ENCODE measurements around the gene RPL28. TPM values are rescaled to one million over a fixed set of nuclear protein-coding genes. Genes with fewer than 3 reads are reported as not detected.
A peak's percentile ranks its signal among the peaks of the same experiment; 100 is the strongest.
"Not testable (repeated sequence)": the region's sequence is repeated elsewhere in the genome, so short reads cannot be mapped to it uniquely, and the experiment has no call there.

RPL28 gene
- total RNA-seq, 2 donors from 2014 or later, result 1,672 to 1,902 TPM

DNA sequence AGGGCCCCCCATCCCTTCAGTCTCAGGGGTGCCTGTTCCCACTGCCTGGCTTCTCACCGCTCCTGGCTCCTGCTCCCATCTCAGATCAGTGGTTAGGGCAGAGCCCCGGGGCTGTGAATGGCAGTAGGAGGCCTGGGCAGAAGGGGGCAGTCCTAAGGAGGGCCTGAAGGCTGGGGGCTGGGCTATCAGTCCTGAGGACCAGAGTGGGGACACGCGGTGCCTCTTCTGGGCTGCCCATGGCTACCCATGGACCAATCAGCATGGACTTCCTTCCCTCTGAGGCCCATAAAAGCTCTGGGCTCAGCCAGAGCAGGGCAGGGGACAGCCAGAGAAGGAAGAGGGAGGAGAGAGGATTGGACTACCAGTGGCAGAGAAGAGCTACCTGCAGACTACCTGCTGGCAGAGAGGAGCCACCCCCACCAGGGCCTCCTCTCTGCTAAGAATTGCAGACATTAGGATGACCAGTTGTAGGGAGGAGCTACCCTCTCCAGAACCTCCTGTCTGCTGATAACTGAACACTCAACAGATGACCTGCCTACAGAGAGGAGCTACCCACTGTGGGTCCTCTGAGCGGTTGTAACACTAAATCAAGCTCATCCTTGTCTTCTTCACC lies 34.0 kb downstream of the RPL28 start:
- no peaks in the 10 kb centered on the region for H3K4me1 ChIP-seq (ENCODE audit: control insufficient read depth, insufficient read depth, low read length)
- 74% methylated on average over 5 of the region's 5 CpGs; no CpG with 5 or more reads in 1 of the 2 experiments for WGBS, 2 experiments (ENCODE audit: insufficient coverage in 1 of 2, insufficient read length in 1 of 2)
- no peak overlapping the region for H3K4me3 ChIP-seq (ENCODE audit: low read length)
- Mint-ChIP-seq H3K4me3 (no peak overlapping the region), H3K9me3 (peaks cover 11% of the 10 kb centered on the region), H3K27ac (no peak overlapping the region), H3K4me1 (no peaks in the 10 kb centered on the region), H3K36me3 (ENCODE audit: low read depth) (no peaks in the 10 kb centered on the region), H3K27me3 (ENCODE audit: insufficient read depth) (peaks cover 43% of the 10 kb centered on the region)
- peak; percentile 38 for DNase-seq
- no peaks in the 10 kb centered on the region for H3K9me3 ChIP-seq (ENCODE audit: control insufficient read depth, low read length)
- peaks cover 4% of the 10 kb centered on the region for H3K27me3 ChIP-seq (ENCODE audit: control insufficient read depth, insufficient read depth, low read length, poor library complexity, severe bottlenecking)
- no peaks in the 10 kb centered on the region for H3K36me3 ChIP-seq (ENCODE audit: control insufficient read depth, insufficient read depth, low read length)
- no peak overlapping the region for H3K9ac ChIP-seq (ENCODE audit: extremely low read depth, low read length, poor library complexity, severe bottlenecking)
- no peak overlapping the region for H3K27ac ChIP-seq (ENCODE audit: low read depth, low read length)
- TF ChIP-seq, protein P1, sequence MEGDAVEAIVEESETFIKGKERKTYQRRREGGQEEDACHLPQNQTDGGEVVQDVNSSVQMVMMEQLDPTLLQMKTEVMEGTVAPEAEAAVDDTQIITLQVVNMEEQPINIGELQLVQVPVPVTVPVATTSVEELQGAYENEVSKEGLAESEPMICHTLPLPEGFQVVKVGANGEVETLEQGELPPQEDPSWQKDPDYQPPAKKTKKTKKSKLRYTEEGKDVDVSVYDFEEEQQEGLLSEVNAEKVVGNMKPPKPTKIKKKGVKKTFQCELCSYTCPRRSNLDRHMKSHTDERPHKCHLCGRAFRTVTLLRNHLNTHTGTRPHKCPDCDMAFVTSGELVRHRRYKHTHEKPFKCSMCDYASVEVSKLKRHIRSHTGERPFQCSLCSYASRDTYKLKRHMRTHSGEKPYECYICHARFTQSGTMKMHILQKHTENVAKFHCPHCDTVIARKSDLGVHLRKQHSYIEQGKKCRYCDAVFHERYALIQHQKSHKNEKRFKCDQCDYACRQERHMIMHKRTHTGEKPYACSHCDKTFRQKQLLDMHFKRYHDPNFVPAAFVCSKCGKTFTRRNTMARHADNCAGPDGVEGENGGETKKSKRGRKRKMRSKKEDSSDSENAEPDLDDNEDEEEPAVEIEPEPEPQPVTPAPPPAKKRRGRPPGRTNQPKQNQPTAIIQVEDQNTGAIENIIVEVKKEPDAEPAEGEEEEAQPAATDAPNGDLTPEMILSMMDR (conservative IDR thresholded peaks at IDR 0.05), result no peak

DNA sequence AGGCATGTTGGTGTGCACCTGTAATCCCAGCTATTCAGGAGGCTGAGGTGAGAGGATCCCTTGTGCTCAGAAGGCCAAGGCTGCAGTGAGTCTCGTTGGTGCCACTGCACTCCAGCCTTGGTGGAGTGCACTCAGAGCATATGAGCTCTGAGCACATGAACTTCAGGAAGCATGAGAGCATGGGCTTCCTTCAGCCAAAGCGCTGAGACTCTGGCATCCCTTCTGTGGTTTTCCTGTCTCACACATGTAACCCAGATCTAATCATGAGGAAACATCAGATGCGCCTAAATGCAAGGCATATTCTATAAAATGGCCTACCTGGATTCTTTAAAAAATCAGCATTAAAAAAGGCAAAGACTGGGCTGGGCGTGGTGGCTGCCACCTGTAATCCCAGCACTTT lies 35.5 kb downstream of the RPL28 start:
- H3K4me3 ChIP-seq (ENCODE audit: low read length); DNase-seq; H3K9me3 ChIP-seq (ENCODE audit: control insufficient read depth, low read length); H3K4me3 Mint-ChIP-seq; H3K9ac ChIP-seq (ENCODE audit: extremely low read depth, low read length, poor library complexity, severe bottlenecking); H3K36me3 ChIP-seq (ENCODE audit: control insufficient read depth, insufficient read depth, low read length); H3K27ac ChIP-seq (ENCODE audit: low read depth, low read length); H3K36me3 Mint-ChIP-seq (ENCODE audit: low read depth); H3K4me1 Mint-ChIP-seq; H3K27ac Mint-ChIP-seq; H3K4me1 ChIP-seq (ENCODE audit: control insufficient read depth, insufficient read depth, low read length): not testable (repeated sequence)
- WGBS, 2 experiments (ENCODE audit: insufficient coverage in 1 of 2, insufficient read length in 1 of 2), result 83% methylated on average over 4 of the region's 4 CpGs
- H3K27me3 Mint-ChIP-seq (ENCODE audit: insufficient read depth), result peaks cover 41% of the 10 kb centered on the region
- peaks cover 11% of the 10 kb centered on the region for H3K9me3 Mint-ChIP-seq
- peaks cover 13% of the 10 kb centered on the region for H3K27me3 ChIP-seq (ENCODE audit: control insufficient read depth, insufficient read depth, low read length, poor library complexity, severe bottlenecking)

DNA sequence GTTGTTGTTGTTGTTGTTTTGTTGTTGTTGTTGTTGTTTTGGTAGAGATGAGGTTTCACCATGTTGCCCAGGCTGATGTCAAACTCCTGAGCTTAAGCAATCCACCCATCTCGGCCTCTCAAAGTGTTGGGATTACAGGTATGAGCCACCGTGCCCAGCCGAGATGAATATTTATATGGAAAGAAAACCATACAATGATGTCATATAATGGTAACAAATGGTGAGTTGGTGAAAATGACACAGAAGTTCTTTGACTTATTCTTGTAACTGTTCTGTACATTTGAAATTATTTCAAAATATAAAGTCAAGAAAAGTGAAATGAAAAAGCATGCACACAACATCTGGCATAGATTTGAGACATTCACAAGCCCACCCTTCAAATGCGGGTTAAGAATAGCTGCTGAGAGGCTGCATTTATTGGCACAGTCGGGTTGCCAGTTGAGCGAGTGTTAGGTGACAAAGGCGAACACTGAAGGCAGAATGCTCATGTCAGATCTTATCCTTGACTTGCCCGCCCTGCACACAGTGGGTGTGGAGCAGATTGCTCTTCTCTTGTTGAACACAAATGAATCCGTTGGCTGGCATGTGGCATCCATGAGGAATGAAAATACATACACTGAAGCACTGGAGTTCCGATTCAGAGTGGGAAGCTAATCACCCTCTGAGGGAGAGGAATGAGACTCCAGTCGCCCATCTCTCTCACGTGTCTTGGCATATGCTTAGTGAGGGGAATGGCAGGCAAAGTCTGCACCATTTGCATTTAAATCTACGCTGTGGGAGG lies 37.7 kb downstream of the RPL28 start:
- Mint-ChIP-seq H3K4me3 (no peak overlapping the region), H3K27ac (no peak overlapping the region), H3K9me3 (peaks cover 9% of the 10 kb centered on the region), H3K27me3 (ENCODE audit: insufficient read depth) (peaks cover 42% of the 10 kb centered on the region), H3K36me3 (ENCODE audit: low read depth) (no peaks in the 10 kb centered on the region), H3K4me1 (no peaks in the 10 kb centered on the region)
- H3K4me1 ChIP-seq (ENCODE audit: control insufficient read depth, insufficient read depth, low read length), result no peaks in the 10 kb centered on the region
- no peak overlapping the region for H3K27ac ChIP-seq (ENCODE audit: low read depth, low read length)
- DNase-seq, result no peak
- no peak overlapping the region for H3K9ac ChIP-seq (ENCODE audit: extremely low read depth, low read length, poor library complexity, severe bottlenecking)
- H3K4me3 ChIP-seq (ENCODE audit: low read length), result no peak overlapping the region
- WGBS, 2 experiments (ENCODE audit: insufficient coverage in 1 of 2, insufficient read length in 1 of 2), result 67 to 77% methylated on average over 12 to 13 of the region's 13 CpGs
- peaks cover 13% of the 10 kb centered on the region for H3K27me3 ChIP-seq (ENCODE audit: control insufficient read depth, insufficient read depth, low read length, poor library complexity, severe bottlenecking)
- no peaks in the 10 kb centered on the region for H3K36me3 ChIP-seq (ENCODE audit: control insufficient read depth, insufficient read depth, low read length)
- TF ChIP-seq, protein P1 (conservative IDR thresholded peaks at IDR 0.05), result no peak
- H3K9me3 ChIP-seq (ENCODE audit: control insufficient read depth, low read length), result no peaks in the 10 kb centered on the region
